Endothelial cell of umbilical vein (primary cell): ENCODE results near the gene AGK.

ENCODE experiments used
- CTCF ChIP-seq, 2 donors: IDR thresholded peaks; 1 replicate in 1 of 2; 2 replicates in 1 of 2; pipeline ENCODE4 v1.5.1; 2011; ENCODE audit warnings: low read length in 2 of 2, mild to moderate bottlenecking in 2 of 2, moderate library complexity in 2 of 2, control low read depth in 1 of 2, inconsistent platforms in 1 of 2, low read depth in 1 of 2; ENCODE audit not compliant: insufficient read depth in 1 of 2; ENCODE audit errors: extremely low read depth in 1 of 2
- EZH2 ChIP-seq: IDR thresholded peaks from 2 replicates; pipeline ENCODE4 v1.6.1; 2012; ENCODE audit warnings: borderline replicate concordance, low read depth, mild to moderate bottlenecking, moderate library complexity, low read length, inconsistent platforms; ENCODE audit not compliant: severe bottlenecking
- POLR2A ChIP-seq: IDR thresholded peaks from 2 replicates; pipeline ENCODE4 v1.6.1; 2012; ENCODE audit warnings: low read depth, mild to moderate bottlenecking, control low read depth, low read length

DNA sequence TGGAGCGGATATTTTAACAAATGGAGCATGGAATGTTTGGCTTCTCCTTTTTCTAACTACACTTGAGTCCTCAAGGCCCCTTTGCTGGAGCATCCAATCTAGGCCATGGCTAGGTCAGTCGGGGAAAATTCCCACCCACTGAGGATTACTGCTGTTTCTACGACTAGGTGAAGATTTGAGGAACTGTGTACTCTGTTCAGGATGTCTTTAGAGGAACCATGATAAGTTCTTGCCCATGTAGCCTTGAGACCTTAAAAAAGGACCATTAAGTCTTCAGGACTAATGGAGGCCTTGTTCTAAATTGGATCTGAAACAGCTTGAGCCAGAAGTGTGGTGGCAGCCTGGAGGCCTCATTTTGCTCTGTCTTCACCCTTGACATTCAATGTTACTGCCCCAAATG is 6.2 kb downstream of the AGK start:
- TF ChIP-seq CTCF (IDR thresholded peaks at IDR 0.05; ENCODE audit: extremely low read depth in 1 of 2, insufficient read depth in 1 of 2, low read depth in 1 of 2, low read length in 2 of 2) (no peak), POLR2A (no peak), EZH2 (no peak)
